ENCODE data around the gene MYO3B.

- TF ChIP-seq SUZ12 (IDR thresholded peaks at IDR 0.05): no peak
- no peak for TF ChIP-seq TARDBP (IDR thresholded peaks at IDR 0.05)
- no peak for TF ChIP-seq FOXA1 (IDR thresholded peaks at IDR 0.05)
- TF ChIP-seq LEF1 (IDR thresholded peaks at IDR 0.05; ENCODE audit: borderline replicate concordance): no peak
- no peak for TF ChIP-seq HDGF (IDR thresholded peaks at IDR 0.05; ENCODE audit: borderline replicate concordance)
- TF ChIP-seq FOXM1 (IDR thresholded peaks at IDR 0.05; ENCODE audit: borderline replicate concordance): no peak
- no peak for TF ChIP-seq BHLHE40 (IDR thresholded peaks at IDR 0.05; ENCODE audit: borderline replicate concordance)
- no peak for TF ChIP-seq SP1 (IDR thresholded peaks at IDR 0.05)
Measured at GRCh38 chr2:170550501-170550900, 372.6 kb downstream of the MYO3B start.
